ENCODE measurements around the gene CD44.

Gene CD44

DNA sequence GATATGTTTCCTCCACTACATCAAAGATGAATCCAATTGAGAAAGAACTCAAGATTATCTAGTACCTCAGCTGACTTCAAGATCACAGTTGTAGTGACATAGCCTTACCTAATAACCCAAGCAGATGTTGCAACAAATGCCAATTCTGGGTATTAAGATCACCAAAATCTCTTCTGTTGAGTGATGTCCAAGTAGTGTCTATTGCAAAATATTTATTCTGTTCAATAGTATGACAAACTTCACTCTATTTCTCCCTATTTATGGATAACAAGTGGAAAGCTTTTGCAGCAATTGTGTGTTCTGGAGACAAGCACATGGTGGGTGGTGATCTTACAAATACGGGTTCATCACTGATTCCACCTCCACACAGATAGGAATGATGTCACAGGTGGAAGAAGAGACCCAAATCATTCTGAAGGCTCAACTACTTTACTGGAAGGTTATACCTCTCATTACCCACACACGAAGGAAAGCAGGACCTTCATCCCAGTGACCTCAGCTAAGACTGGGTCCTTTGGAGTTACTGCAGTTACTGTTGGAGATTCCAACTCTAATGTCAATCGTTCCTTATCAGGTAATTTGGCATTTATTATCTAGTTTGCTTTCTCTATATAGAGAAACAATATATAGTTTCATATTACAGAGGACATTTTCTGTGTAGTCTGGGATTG lies 72.0 kb downstream of the CD44 start:
- Histone ChIP-seq H3K4me1 (no peaks in the 10 kb centered on the region), H3K4me3 (ENCODE audit: low read depth, low read length) (no peak overlapping the region), H3K36me3 (no peaks in the 10 kb centered on the region), H3K27me3 (no peaks in the 10 kb centered on the region), H3K9me3 (no peaks in the 10 kb centered on the region)
- DNase-seq = no peak
- TF ChIP-seq, protein P1, sequence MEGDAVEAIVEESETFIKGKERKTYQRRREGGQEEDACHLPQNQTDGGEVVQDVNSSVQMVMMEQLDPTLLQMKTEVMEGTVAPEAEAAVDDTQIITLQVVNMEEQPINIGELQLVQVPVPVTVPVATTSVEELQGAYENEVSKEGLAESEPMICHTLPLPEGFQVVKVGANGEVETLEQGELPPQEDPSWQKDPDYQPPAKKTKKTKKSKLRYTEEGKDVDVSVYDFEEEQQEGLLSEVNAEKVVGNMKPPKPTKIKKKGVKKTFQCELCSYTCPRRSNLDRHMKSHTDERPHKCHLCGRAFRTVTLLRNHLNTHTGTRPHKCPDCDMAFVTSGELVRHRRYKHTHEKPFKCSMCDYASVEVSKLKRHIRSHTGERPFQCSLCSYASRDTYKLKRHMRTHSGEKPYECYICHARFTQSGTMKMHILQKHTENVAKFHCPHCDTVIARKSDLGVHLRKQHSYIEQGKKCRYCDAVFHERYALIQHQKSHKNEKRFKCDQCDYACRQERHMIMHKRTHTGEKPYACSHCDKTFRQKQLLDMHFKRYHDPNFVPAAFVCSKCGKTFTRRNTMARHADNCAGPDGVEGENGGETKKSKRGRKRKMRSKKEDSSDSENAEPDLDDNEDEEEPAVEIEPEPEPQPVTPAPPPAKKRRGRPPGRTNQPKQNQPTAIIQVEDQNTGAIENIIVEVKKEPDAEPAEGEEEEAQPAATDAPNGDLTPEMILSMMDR (IDR thresholded peaks at IDR 0.05; ENCODE audit: low read depth, low read length) = no peak

DNA sequence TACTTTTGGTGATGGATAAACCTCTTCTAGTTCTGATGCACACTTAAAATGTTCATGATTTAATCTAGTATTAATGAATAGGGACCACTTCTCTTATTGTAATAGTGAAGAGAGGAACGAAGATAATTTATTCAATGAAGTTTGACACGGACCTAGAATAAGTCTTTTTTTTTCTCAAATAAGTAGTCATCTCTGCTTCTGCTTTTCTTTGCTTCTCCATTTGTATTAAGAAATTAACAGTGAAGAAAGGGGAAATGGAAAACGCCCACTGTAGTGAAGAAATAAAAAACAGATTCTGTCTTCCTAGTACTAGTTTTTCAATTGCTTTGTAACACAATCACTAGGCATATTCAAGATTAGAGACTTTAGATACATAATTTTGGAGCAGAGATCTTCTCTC lies 73.0 kb downstream of the CD44 start:
- Histone ChIP-seq H3K36me3 (no peaks in the 10 kb centered on the region), H3K4me3 (ENCODE audit: low read depth, low read length) (no peak overlapping the region), H3K27me3 (no peaks in the 10 kb centered on the region), H3K9me3 (no peaks in the 10 kb centered on the region), H3K4me1 (no peaks in the 10 kb centered on the region)
- no peak for DNase-seq
- TF ChIP-seq, protein P1 (IDR thresholded peaks at IDR 0.05; ENCODE audit: low read depth, low read length) = no peak

DNA sequence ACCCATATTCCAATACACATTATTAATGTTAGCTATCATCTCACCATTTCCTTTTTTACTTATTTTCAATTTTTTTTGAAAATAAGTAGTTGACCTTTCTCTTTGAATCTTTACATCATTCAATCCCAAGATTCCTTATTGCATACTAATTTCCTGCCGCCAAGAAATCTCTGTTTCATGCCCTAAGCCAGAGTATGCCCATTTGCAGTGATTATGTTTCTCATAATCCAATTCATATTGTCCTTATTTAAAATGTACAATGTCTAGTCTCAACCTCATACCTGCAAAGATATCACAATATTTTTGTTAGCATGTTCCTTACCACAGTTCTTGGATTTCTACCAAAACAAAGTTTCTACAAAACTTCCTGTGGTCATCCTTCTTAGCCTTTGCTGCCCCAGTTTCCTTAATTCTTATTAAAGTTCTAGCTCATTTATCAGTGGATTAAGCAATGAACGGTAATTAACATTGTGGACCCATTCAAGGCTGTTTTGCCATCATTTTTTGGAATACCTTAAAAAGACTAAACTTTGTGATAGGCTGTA lies 75.3 kb downstream of the CD44 start:
- H3K27me3 ChIP-seq = no peaks in the 10 kb centered on the region
- no peak overlapping the region for H3K4me3 ChIP-seq (ENCODE audit: low read depth, low read length)
- TF ChIP-seq, protein P1 (IDR thresholded peaks at IDR 0.05; ENCODE audit: low read depth, low read length) = no peak
- DNase-seq = no peak
- H3K36me3 ChIP-seq = no peaks in the 10 kb centered on the region
- H3K9me3 ChIP-seq = no peaks in the 10 kb centered on the region
- no peaks in the 10 kb centered on the region for H3K4me1 ChIP-seq

DNA sequence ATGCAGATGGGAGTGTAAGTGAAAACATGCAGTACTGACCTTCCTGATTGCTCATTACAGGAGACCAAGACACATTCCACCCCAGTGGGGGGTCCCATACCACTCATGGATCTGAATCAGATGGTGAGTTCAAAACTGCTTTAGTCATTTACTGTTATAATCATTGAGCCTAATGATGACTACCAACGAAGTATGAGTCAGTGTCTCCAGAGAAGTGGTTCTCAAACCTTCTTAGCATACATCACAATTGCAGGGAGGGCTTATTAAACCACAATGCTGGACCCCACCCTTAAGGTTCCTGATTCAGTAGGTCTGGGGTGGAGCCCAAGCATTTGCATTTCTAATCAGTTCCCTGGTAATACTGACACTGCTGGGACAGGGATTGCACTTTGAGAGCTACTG lies 75.8 kb downstream of the CD44 start:
- Histone ChIP-seq H3K4me3 (ENCODE audit: low read depth, low read length) (no peak overlapping the region), H3K36me3 (no peaks in the 10 kb centered on the region), H3K9me3 (no peaks in the 10 kb centered on the region), H3K27me3 (no peaks in the 10 kb centered on the region), H3K4me1 (no peaks in the 10 kb centered on the region)
- DNase-seq = no peak
- TF ChIP-seq, protein P1 (IDR thresholded peaks at IDR 0.05; ENCODE audit: low read depth, low read length) = no peak

DNA sequence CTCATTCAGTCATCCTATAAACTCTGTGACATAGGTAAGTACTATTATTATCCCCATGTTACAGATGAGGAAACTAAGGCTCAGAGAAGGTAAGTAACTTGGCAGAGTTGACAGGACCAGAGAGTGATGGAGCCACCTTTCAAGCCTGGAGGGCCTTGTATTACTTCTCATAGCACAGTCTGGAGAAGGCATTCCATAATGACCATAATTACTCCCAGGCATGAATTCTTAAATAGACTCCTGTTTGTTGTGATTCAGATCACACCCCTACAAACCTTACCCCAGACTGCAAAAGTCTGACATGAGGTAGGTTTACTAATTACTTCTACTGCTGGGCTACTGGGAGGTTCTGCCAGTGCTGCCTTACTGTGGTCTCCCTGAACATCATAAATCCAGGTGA lies 77.0 kb downstream of the CD44 start:
- no peaks in the 10 kb centered on the region for H3K4me1 ChIP-seq
- H3K9me3 ChIP-seq = no peaks in the 10 kb centered on the region
- H3K27me3 ChIP-seq = no peaks in the 10 kb centered on the region
- DNase-seq = no peak
- TF ChIP-seq, protein P1 (IDR thresholded peaks at IDR 0.05; ENCODE audit: low read depth, low read length) = no peak
- no peak overlapping the region for H3K4me3 ChIP-seq (ENCODE audit: low read depth, low read length)
- H3K36me3 ChIP-seq = no peaks in the 10 kb centered on the region

DNA sequence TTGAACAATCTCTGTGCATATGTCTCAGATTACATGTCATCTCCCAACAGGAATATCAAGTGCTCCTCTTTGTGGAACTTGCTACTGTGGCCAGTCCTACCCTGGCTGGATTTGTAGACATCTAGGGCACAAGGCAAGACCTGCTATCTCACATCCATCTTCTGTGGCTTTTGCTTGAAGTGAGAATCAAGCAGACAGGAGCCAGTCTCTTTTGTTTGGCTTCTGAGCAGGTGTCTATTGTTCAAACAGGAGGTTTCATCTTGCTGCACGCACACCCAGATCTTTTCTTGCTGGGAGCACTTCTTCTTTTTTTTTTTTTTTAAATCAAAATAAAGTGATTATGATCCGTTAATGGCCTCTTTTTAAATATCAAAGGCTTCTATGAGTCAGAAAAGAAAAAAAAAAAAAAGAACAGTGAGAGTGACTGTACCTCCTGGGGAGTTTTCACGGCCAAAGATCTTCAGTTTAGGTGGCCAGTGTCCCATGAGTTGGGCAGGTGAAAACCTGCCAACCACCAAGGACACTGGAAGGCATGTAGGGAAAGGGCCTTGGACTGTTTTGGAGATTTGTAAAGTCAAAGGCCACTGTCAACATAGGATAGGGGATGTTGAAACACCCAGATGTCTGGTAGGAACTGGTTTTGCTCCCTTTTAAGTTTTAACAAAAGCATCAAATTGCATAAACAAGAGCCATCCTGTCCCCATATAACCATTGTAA lies 78.1 kb downstream of the CD44 start:
- Histone ChIP-seq H3K36me3 (no peaks in the 10 kb centered on the region), H3K27me3 (no peaks in the 10 kb centered on the region), H3K4me3 (ENCODE audit: low read depth, low read length) (no peak overlapping the region), H3K4me1 (no peaks in the 10 kb centered on the region), H3K9me3 (no peaks in the 10 kb centered on the region)
- TF ChIP-seq, protein P1 (IDR thresholded peaks at IDR 0.05; ENCODE audit: low read depth, low read length) = no peak
- no peak for DNase-seq
